Thyroid gland (tissue), 4 donors: ENCODE results near the gene CCDC192. TPM values are rescaled to one million over a fixed set of nuclear protein-coding genes. Genes with fewer than 3 reads are reported as not detected.
A peak's percentile ranks its signal among the peaks of the same experiment; 100 is the strongest.

Experiments used
- DNase-seq, 2 donors: peaks; one replicate each; pipeline ENCODE4 v3.0.0-alpha.2; 2019
- H3K27ac ChIP-seq, 3 donors: fragments of 200-600 bp; sonication (generic); 1 replicate in 2 of 3; 2 replicates in 1 of 3; pipeline ENCODE4 v1.5.1; 2016 to 2019; ENCODE audit warnings: mild to moderate bottlenecking in 1 of 3, moderate library complexity in 1 of 3
- H3K27me3 ChIP-seq: fragments of 200-600 bp; sonication (generic); one replicate; pipeline ENCODE4 v1.5.1; 2019
- H3K36me3 ChIP-seq, 2 donors: fragments of 200-600 bp; sonication (generic); one replicate each; pipeline ENCODE4 v1.5.1; 2016 to 2019
- H3K4me1 ChIP-seq, 2 donors: fragments of 200-600 bp; sonication (generic); one replicate each; pipeline ENCODE4 v1.5.1; 2017 to 2019
- H3K4me3 ChIP-seq, 3 donors: fragments of 200-600 bp; sonication (generic); replicated peaks in 1 of 3; 1 replicate in 2 of 3; 2 replicates in 1 of 3; pipeline ENCODE4 v1.5.1; 2016; ENCODE audit warnings: mild to moderate bottlenecking in 1 of 3
- H3K9me3 ChIP-seq: fragments of 200-600 bp; sonication (generic); one replicate; pipeline ENCODE4 v1.5.1; 2017
- POLR2A ChIP-seq, 2 donors: fragments of 450-650 bp; IDR thresholded peaks; one replicate each; pipeline ENCODE4 v1.6.1; 2017; ENCODE audit warnings: antibody characterized with exemption in 2 of 2, mild to moderate bottlenecking in 2 of 2, moderate library complexity in 1 of 2
- WGBS, 2 donors: methylation state at CpG; one replicate each; pipeline ENCODE4 v1.1.5; 2017; 5-methylcytosine and 5-hydroxymethylcytosine counted together
- intact Hi-C: fragments of 100-400 bp; cut with DNase I; formaldehyde crosslinking; loops from one replicate; pipeline ENCODE4 v1.15.1; 2023
- total RNA-seq, 4 donors: library from RNA; depleted of rRNA; stranded (reverse); fragments of >200 nt; gene quantifications; one replicate each; pipeline ENCODE4 v1.2.3, GENCODE V29; 2016
- TF ChIP-seq, protein P1 (sequence below), 6 experiments: fragments of 200-600 bp in 3 of 6; fragments of 450-650 bp in 3 of 6; sonication (generic) in 3 of 6; IDR thresholded peaks; one replicate each; pipeline ENCODE4 v1.5.1; 2016 to 2019; ENCODE audit warnings: antibody characterized with exemption in 6 of 6, mild to moderate bottlenecking in 2 of 6, inconsistent platforms in 1 of 6, moderate library complexity in 1 of 6

Gene CCDC192
- total RNA-seq, 4 donors from 2014 or later, result 1.3 TPM; not detected in 3

DNA sequence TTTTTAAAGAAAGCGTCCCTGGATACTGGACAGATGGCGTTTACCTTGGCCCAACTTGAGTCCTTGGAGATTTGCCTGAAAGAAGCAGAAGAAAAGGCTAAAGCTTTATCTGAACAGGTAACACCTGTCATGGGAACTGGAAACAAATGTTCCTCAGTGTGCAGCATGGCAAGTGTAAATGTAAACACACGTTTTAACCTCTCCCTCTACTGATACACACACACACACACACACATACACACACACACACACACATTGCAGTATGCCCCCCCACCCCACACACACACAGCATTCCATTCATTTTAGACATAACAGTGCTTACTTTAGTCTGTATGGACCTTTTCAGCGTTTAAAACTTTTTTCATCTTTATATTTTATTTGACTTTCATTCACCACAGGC, 51.1 kb downstream of the CCDC192 start:
- WGBS, 2 donors, result 33 to 39% methylated on average over 4 of the region's 4 CpGs
- TF ChIP-seq POLR2A (IDR thresholded peaks at IDR 0.05), result no peak
- TF ChIP-seq, protein P1, sequence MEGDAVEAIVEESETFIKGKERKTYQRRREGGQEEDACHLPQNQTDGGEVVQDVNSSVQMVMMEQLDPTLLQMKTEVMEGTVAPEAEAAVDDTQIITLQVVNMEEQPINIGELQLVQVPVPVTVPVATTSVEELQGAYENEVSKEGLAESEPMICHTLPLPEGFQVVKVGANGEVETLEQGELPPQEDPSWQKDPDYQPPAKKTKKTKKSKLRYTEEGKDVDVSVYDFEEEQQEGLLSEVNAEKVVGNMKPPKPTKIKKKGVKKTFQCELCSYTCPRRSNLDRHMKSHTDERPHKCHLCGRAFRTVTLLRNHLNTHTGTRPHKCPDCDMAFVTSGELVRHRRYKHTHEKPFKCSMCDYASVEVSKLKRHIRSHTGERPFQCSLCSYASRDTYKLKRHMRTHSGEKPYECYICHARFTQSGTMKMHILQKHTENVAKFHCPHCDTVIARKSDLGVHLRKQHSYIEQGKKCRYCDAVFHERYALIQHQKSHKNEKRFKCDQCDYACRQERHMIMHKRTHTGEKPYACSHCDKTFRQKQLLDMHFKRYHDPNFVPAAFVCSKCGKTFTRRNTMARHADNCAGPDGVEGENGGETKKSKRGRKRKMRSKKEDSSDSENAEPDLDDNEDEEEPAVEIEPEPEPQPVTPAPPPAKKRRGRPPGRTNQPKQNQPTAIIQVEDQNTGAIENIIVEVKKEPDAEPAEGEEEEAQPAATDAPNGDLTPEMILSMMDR (IDR thresholded peaks at IDR 0.05), result no peak
- Histone ChIP-seq H3K4me3 (no peak overlapping the region), H3K27me3 (no peaks in the 10 kb centered on the region), H3K27ac (no peak overlapping the region), H3K9me3 (no peaks in the 10 kb centered on the region), H3K4me1 (no peaks in the 10 kb centered on the region), H3K36me3 (no peaks in the 10 kb centered on the region)
- intact Hi-C loops, result loop anchor here (10.0 kb wide), 1 partner anchor 451 kb away; no protein-coding TSS in a partner anchor
- DNase-seq, result no peak

DNA sequence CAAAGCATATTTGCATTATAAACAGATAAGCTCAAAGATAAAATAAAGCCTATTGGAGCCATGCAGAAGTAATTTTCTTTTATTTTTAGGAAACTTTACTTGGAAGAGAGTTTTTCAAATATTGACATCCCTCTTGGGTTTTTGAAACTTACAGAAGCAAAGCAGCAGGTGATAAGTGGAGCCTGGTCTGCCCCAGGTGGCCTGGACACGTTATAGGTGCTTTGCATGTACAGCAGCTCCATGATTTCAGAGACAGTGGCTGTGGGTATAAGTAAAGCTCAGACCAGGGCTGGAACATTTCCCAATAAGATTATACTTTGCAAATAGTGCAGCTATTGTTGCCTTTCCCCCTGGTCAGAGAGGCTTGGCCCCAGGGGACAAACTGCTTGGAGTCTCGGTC, 51.5 kb downstream of the CCDC192 start:
- no peaks in the 10 kb centered on the region for H3K36me3 ChIP-seq
- H3K4me3 ChIP-seq, result no peak overlapping the region
- WGBS, 2 donors, result 80 to 82% methylated on average over 2 of the region's 2 CpGs
- no peak for DNase-seq
- no peak overlapping the region for H3K27ac ChIP-seq
- H3K27me3 ChIP-seq, result no peaks in the 10 kb centered on the region
- TF ChIP-seq, protein P1 (IDR thresholded peaks at IDR 0.05), result no peak
- no peak for TF ChIP-seq POLR2A (IDR thresholded peaks at IDR 0.05)
- H3K4me1 ChIP-seq, result no peaks in the 10 kb centered on the region
- H3K9me3 ChIP-seq, result no peaks in the 10 kb centered on the region
- intact Hi-C loops, result loop anchor here (10.0 kb wide), 1 partner anchor 450 kb away; no protein-coding TSS in a partner anchor

DNA sequence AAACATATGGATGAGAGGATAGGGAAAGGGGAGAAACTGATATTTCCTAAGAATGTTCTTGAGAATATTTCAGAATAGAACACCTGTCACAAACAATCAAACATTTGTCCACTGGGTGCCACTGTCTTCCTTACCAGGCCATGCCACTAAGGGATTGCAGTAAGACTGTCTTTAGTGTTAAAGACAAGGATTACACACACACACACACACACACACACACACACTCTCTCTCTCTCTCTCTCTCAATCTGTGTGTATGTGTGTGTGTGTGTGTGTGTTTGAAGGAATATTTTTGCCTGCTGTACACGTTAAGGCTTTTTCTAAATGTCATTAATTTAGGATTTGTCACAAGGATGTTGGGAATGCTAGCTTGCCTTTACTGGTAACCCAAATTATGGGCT, 54.4 kb downstream of the CCDC192 start:
- intact Hi-C loops, result loop anchor here (10.0 kb wide), 1 partner anchor 447 kb away; no protein-coding TSS in a partner anchor
- Histone ChIP-seq H3K4me1 (no peaks in the 10 kb centered on the region), H3K27ac (no peak overlapping the region), H3K4me3 (no peak overlapping the region), H3K27me3 (no peaks in the 10 kb centered on the region), H3K9me3 (no peaks in the 10 kb centered on the region), H3K36me3 (no peaks in the 10 kb centered on the region)
- 41 to 46% methylated on average over 1 of the region's 1 CpG for WGBS, 2 donors
- peak in 1 of 2 donors; percentile 8 for DNase-seq
- TF ChIP-seq, protein P1 (IDR thresholded peaks at IDR 0.05), result peak in 3 of 6 experiments; percentile 33 to 49 (median 37)
- no peak for TF ChIP-seq POLR2A (IDR thresholded peaks at IDR 0.05)

GRCh38 chr5:127758766-127759283, 55.6 kb downstream of the CCDC192 start:
- no peak overlapping the region for H3K4me3 ChIP-seq
- no peaks in the 10 kb centered on the region for H3K4me1 ChIP-seq
- no peaks in the 10 kb centered on the region for H3K9me3 ChIP-seq
- TF ChIP-seq, protein P1 (IDR thresholded peaks at IDR 0.05), result no peak
- TF ChIP-seq POLR2A (IDR thresholded peaks at IDR 0.05), result no peak
- no peak for DNase-seq
- no peaks in the 10 kb centered on the region for H3K27me3 ChIP-seq
- intact Hi-C loops, result loop anchor here (10.0 kb wide), 1 partner anchor 446 kb away; no protein-coding TSS in a partner anchor
- no peak overlapping the region for H3K27ac ChIP-seq
- no peaks in the 10 kb centered on the region for H3K36me3 ChIP-seq

- TF ChIP-seq, protein P1 (IDR thresholded peaks at IDR 0.05), result no peak
- TF ChIP-seq POLR2A (IDR thresholded peaks at IDR 0.05), result no peak
- no peaks in the 10 kb centered on the region for H3K4me1 ChIP-seq
- H3K4me3 ChIP-seq, result no peak overlapping the region
- H3K27me3 ChIP-seq, result no peaks in the 10 kb centered on the region
- no peak for DNase-seq
- intact Hi-C loops, result no loop called here
- H3K9me3 ChIP-seq, result no peaks in the 10 kb centered on the region
- no peak overlapping the region for H3K27ac ChIP-seq
- H3K36me3 ChIP-seq, result no peaks in the 10 kb centered on the region
Observed at GRCh38 chr5:127761869-127762268, 58.7 kb downstream of the CCDC192 start.
